ENCODE results near the gene KLK13. TPM values are rescaled to one million over a fixed set of nuclear protein-coding genes. Genes with fewer than 3 reads are reported as not detected.

KLK13 gene
- total RNA-seq, 1 donor from 2014 or later, result 1.1 TPM

GRCh38 chr19:51016798-51017683 is 47.9 kb downstream of the KLK13 start:
- peak; percentile 75 for TF ChIP-seq CTCF (IDR thresholded peaks at IDR 0.05; ENCODE audit: unreplicated experiment)
- H3K27ac Mint-ChIP-seq, result peak overlapping the region; percentile 81
- no peaks in the 10 kb centered on the region for H3K36me3 Mint-ChIP-seq (ENCODE audit: insufficient read depth)
- DNase-seq (ENCODE audit: low spot score, unreplicated experiment), result peak; percentile 47
- H3K27me3 Mint-ChIP-seq, result peaks cover 72% of the 10 kb centered on the region
- H3K4me3 Mint-ChIP-seq (ENCODE audit: low read depth), result peak overlapping the region; percentile 72
- H3K4me1 Mint-ChIP-seq (ENCODE audit: low read depth), result peaks cover 6% of the 10 kb centered on the region
- no peaks in the 10 kb centered on the region for H3K9me3 Mint-ChIP-seq (ENCODE audit: low read depth)

- Mint-ChIP-seq H3K4me1 (ENCODE audit: low read depth) (peaks cover 6% of the 10 kb centered on the region), H3K27ac (no peak overlapping the region), H3K4me3 (ENCODE audit: low read depth) (no peak overlapping the region), H3K9me3 (ENCODE audit: low read depth) (no peaks in the 10 kb centered on the region), H3K36me3 (ENCODE audit: insufficient read depth) (no peaks in the 10 kb centered on the region), H3K27me3 (peaks cover 70% of the 10 kb centered on the region)
- TF ChIP-seq CTCF (IDR thresholded peaks at IDR 0.05; ENCODE audit: unreplicated experiment), result no peak
- no peak for DNase-seq (ENCODE audit: low spot score, unreplicated experiment)
Measured at GRCh38 chr19:51015691-51016267, 49.1 kb downstream of the KLK13 start.

- no peaks in the 10 kb centered on the region for H3K36me3 Mint-ChIP-seq (ENCODE audit: insufficient read depth)
- H3K4me3 Mint-ChIP-seq (ENCODE audit: low read depth), result no peak overlapping the region
- H3K27me3 Mint-ChIP-seq, result peaks cover 76% of the 10 kb centered on the region
- no peak for DNase-seq (ENCODE audit: low spot score, unreplicated experiment)
- peaks cover 6% of the 10 kb centered on the region for H3K4me1 Mint-ChIP-seq (ENCODE audit: low read depth)
- H3K27ac Mint-ChIP-seq, result no peak overlapping the region
- H3K9me3 Mint-ChIP-seq (ENCODE audit: low read depth), result no peaks in the 10 kb centered on the region
- TF ChIP-seq CTCF (IDR thresholded peaks at IDR 0.05; ENCODE audit: unreplicated experiment), result no peak
Measured at GRCh38 chr19:51014242-51014641, 50.6 kb downstream of the KLK13 start.

- Mint-ChIP-seq H3K36me3 (ENCODE audit: insufficient read depth) (no peaks in the 10 kb centered on the region), H3K4me3 (ENCODE audit: low read depth) (no peak overlapping the region), H3K27ac (no peak overlapping the region), H3K27me3 (peaks cover 71% of the 10 kb centered on the region), H3K4me1 (ENCODE audit: low read depth) (peaks cover 4% of the 10 kb centered on the region), H3K9me3 (ENCODE audit: low read depth) (no peaks in the 10 kb centered on the region)
- no peak for DNase-seq (ENCODE audit: low spot score, unreplicated experiment)
- TF ChIP-seq CTCF (IDR thresholded peaks at IDR 0.05; ENCODE audit: unreplicated experiment), result no peak
Measured at GRCh38 chr19:51012661-51013190, 52.2 kb downstream of the KLK13 start.

GRCh38 chr19:51010066-51010795 is 54.7 kb downstream of the KLK13 start:
- Mint-ChIP-seq H3K9me3 (ENCODE audit: low read depth) (no peaks in the 10 kb centered on the region), H3K4me3 (ENCODE audit: low read depth) (no peak overlapping the region), H3K36me3 (ENCODE audit: insufficient read depth) (no peaks in the 10 kb centered on the region), H3K4me1 (ENCODE audit: low read depth) (no peaks in the 10 kb centered on the region), H3K27ac (no peak overlapping the region), H3K27me3 (peaks cover 73% of the 10 kb centered on the region)
- TF ChIP-seq CTCF (IDR thresholded peaks at IDR 0.05; ENCODE audit: unreplicated experiment), result no peak
- no peak for DNase-seq (ENCODE audit: low spot score, unreplicated experiment)

All from progenitor cell of endocrine pancreas (in vitro differentiated cells).